A549 treated with GW870086 at 1 μM for 4 hours (cell line): ENCODE results near the gene AMPD1. TPM values are rescaled to one million over a fixed set of nuclear protein-coding genes. Genes with fewer than 3 reads are reported as not detected.

Experiments used
- total RNA-seq: library from RNA; stranded (reverse); fragments of 200-300 nt; extraction: Qiagen RNA extraction; gene quantifications from 5 replicates; pipeline ENCODE4 v1.2.3, GENCODE V29; 2022; ENCODE audit warnings: low read depth

AMPD1 gene
- total RNA-seq: not detected in 5 replicates

DNA sequence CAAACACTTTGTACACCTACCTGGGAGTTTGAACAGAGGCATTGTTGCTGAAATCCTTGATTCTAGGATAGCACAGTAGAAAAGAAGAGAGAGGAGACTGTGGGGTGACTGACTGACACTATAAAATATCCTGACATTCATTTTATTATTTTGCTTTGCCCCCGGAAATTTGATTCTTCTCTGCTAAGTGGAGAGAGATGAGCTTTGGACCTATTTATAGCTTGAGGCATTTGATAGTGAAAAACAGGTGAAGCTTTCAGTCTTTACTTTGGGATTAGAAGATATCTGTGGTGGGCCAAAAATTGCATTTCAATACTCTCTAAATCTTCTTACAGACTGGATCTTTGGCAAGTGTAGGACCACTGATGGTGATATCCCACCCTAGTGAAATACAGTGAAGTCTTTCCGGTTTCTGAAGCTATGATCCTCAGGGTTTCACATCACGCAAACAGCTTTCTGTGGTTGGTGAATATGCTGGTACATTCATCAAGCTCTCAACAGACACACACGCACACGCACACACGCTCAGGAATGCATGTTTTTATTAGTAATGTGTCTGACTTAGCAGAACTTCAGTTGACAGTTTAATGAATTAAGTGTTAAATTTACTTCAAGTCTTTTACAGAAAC, at the start of gene AMPD1:
TSS of gene AMPD1 (minus strand) at position 117 of the 629 bp plus-strand sequence. CDS start at position 42, 75 bp downstream.

DNA sequence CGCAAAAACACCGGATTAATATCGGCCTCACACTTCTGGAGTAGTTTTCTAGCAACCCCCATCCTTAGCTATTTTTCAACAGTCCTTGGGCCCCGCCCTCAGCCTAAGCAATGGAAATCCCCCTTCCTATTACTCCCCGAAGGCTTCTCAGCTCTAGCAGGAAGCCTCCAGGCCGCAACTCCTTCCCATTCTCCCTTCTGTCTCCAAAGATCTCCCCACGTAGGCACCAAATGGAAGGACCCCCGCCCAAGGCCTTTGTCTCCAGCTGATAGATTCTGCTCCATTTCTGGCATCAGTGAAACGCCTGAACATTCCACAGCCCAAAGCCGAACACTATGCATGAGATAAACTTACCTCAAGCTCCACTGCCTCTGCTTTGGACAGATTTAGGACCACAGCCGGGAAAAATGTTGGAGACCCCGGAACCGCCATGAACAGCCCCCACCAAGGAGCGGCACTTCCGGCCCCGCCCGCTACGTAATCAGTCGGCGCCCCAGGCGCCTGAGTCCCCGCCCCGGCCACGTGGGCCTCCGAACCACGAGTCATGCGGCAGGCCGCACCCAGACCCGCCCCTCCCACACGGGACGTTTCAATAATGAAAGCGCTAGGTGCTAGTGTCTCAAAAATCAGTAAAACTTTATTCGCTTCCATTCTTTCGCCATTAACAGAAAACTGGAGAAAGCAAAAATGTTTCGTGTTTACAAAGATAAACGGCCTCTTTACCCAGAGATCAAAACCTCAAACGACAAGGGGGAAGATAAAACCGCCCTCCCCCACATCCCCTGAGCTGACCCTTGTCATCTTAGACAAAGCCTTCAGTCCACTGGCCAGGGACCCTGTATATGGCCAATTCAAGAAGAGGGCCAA, 21.2 kb upstream of the AMPD1 start, which contains the start of gene NRAS:
TSS of gene NRAS (minus strand) at position 468 of the 867 bp plus-strand sequence. CDS start 611 bp downstream, outside the sequence.

DNA sequence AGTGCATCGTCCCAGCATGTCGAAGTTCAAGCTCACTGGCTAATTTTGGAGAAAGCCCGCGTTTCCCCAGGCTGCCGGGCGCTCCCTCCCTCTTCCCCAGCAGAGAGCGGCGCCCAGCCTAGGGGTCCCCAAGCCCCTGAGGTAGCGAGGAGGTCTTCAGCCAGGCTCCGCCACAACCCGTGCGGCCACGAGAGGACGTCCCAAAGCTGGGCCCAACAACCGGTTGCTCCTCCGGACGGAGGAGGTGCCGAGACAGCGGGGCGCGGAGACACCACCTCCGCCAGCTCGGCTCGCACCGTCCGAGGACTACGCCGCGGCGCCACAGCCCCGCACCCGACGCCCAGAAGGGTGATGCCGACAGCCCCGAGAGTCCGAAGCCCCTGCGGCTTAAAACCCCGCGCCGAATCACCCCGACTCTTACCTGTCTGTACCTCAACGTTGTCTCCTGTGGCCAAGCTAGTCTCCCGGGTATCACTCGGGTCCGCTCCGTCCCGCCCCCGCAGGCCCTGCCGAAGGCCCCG, 25.7 kb downstream of the AMPD1 start, which contains the start of gene DENND2C:
TSS of gene DENND2C (minus strand) at position 488 of the 521 bp plus-strand sequence. CDS start 44,065 bp downstream, outside the sequence.

Other genes with a start within 250 kb of the AMPD1 start
- gene TRIM33, start 184.3 kb downstream of the AMPD1 start, total RNA-seq: 6.8 to 14.6 TPM (median 11.3 TPM) in 5 replicates
- gene BCAS2, start 113.9 kb downstream of the AMPD1 start, total RNA-seq: 24.8 to 28.2 TPM (median 27.0 TPM) in 5 replicates
- 0.42 to 0.49 TPM (median 0.46 TPM) in 5 replicates for gene DENND2C, start 25.5 kb downstream of the AMPD1 start, total RNA-seq
- gene NRAS, start 21.2 kb upstream of the AMPD1 start, total RNA-seq: 22.3 to 33.8 TPM (median 31.0 TPM) in 5 replicates
- gene CSDE1, start 62.4 kb upstream of the AMPD1 start, total RNA-seq: 114 to 150 TPM (median 129 TPM) in 5 replicates
- gene SIKE1, start 85.1 kb upstream of the AMPD1 start, total RNA-seq: 13.4 to 19.3 TPM (median 18.3 TPM) in 5 replicates
- not detected in 5 replicates for gene SYCP1, start 159.3 kb upstream of the AMPD1 start, total RNA-seq